GM12878 (cell line): ENCODE results near the gene CLDN7. TPM values are rescaled to one million over a fixed set of nuclear protein-coding genes. Genes with fewer than 3 reads are reported as not detected.

ENCODE experiments used
- ATAC-seq: fragments of 200-7000 bp; cut with Tn5 transposase; 3 replicates; pipeline ENCODE4 v1.9.1; 2020; ENCODE audit warnings: mild to moderate bottlenecking, moderate library complexity
- BruUV-seq: library from RNA; stranded (reverse); fragments of 400-500 nt; replicated peaks from 2 replicates; lab custom pipeline; 2021; lab: Mats Ljungman, UMichigan
- CTCF ChIA-PET: fragments of 300-600 bp; sonication (Branson Sonifier 250); formaldehyde crosslinking; extraction: SDS; loops from one replicate; lab custom pipeline; 2021; ENCODE audit warnings: inconsistent platforms; lab: Yijun Ruan, JAX
- POLR2A ChIA-PET: fragments of 350-600 bp; formaldehyde crosslinking; extraction: SDS; loops from one replicate; lab custom pipeline; 2021; ENCODE audit warnings: inconsistent platforms; lab: Charles Lee
- RAD21 ChIA-PET: fragments of 300-600 bp; sonication (Branson Sonifier 250); formaldehyde crosslinking; loops from one replicate; lab custom pipeline; 2023; ENCODE audit warnings: antibody characterized with exemption; ENCODE audit not compliant: unreplicated experiment; lab: Charles Lee
- SMC1A ChIA-PET: fragments of 300-600 bp; sonication (Branson Sonifier 250); formaldehyde crosslinking; loops from one replicate; lab custom pipeline; 2023; ENCODE audit not compliant: unreplicated experiment, uncharacterized antibody; lab: Charles Lee
- DNase-seq: peaks from one replicate; pipeline ENCODE4 v3.0.0-alpha.2; 2011; ENCODE audit warnings: low read depth, low spot score
- FAIRE-seq: peaks from 3 replicates; lab custom pipeline; 2011; peaks lifted over from hg19 to GRCh38; lab: Jason Lieb, UNC
- H2AFZ ChIP-seq: 2 replicates; pipeline ENCODE4 v1.6.0; 2011; ENCODE audit warnings: low read depth, low read length, control low read depth; ENCODE audit not compliant: control insufficient read depth
- H3K27ac ChIP-seq: 2 replicates; pipeline ENCODE4 v1.5.1; 2011; ENCODE audit warnings: control low read depth; ENCODE audit not compliant: control insufficient read depth, insufficient read depth
- H3K27me3 ChIP-seq, 2 experiments: replicated peaks in 1 of 2; 2 replicates each; pipeline versions ENCODE4 v1.6.0 to v1.6.1; 2011; ENCODE audit warnings: low read length in 1 of 2; ENCODE audit not compliant: control insufficient read depth in 2 of 2, insufficient read depth in 2 of 2
- H3K36me3 ChIP-seq, 2 experiments: 2 replicates each; pipeline ENCODE4 v1.5.1; 2011; ENCODE audit warnings: low read length in 1 of 2; ENCODE audit not compliant: control insufficient read depth in 2 of 2, insufficient read depth in 2 of 2
- H3K4me1 ChIP-seq: 2 replicates; pipeline ENCODE4 v1.6.1; 2011; ENCODE audit warnings: mild to moderate bottlenecking, low read length, moderate library complexity, mixed read lengths; ENCODE audit not compliant: control insufficient read depth, insufficient read depth
- H3K4me2 ChIP-seq: 2 replicates; pipeline ENCODE4 v1.6.0; 2011; ENCODE audit warnings: control low read depth; ENCODE audit not compliant: control insufficient read depth, insufficient read depth
- H3K4me3 ChIP-seq: fragments of 200-600 bp; sonication (generic); 2 replicates; pipeline ENCODE4 v1.5.1; 2016
- H3K79me2 ChIP-seq: 2 replicates; pipeline ENCODE4 v1.6.0; 2011; ENCODE audit warnings: low read length; ENCODE audit not compliant: control insufficient read depth, insufficient read depth
- H3K9ac ChIP-seq: 2 replicates; pipeline ENCODE4 v1.8.0; 2011; ENCODE audit warnings: low read length, control low read depth, mixed read lengths; ENCODE audit not compliant: control insufficient read depth, insufficient read depth
- H3K9me3 ChIP-seq: replicated peaks from 3 replicates; pipeline ENCODE4 v1.5.1; 2011; ENCODE audit warnings: mild to moderate bottlenecking, low read length; ENCODE audit not compliant: control insufficient read depth, insufficient read depth
- H4K20me1 ChIP-seq: 2 replicates; pipeline ENCODE4 v1.6.0; 2011; ENCODE audit not compliant: control insufficient read depth, insufficient read depth
- MAX ChIP-seq: IDR thresholded peaks from 2 replicates; pipeline ENCODE4 v1.6.1; 2012; ENCODE audit warnings: low read depth, low read length, improper control_type of control experiment
- NKRF ChIP-seq: fragments of 450-650 bp; conservative IDR thresholded peaks from 2 replicates; pipeline ENCODE4 v1.6.1; 2017; ENCODE audit warnings: mild to moderate bottlenecking, moderate library complexity
- PBX3 ChIP-seq: IDR thresholded peaks from 2 replicates; pipeline ENCODE4 v1.6.1; 2011; ENCODE audit warnings: mild to moderate bottlenecking, low read depth, low read length, moderate library complexity; ENCODE audit not compliant: insufficient replicate concordance
- SP1 ChIP-seq: IDR thresholded peaks from one replicate; pipeline ENCODE4 v1.6.1; 2011; ENCODE audit warnings: low read depth, low read length
- TAF1 ChIP-seq: IDR thresholded peaks from 2 replicates; pipeline ENCODE4 v1.6.1; 2011; ENCODE audit warnings: mild to moderate bottlenecking, low read depth, low read length, borderline replicate concordance
- WGBS: methylation state at CpG from one replicate; pipeline ENCODE4 v1.1.6; 2016; ENCODE audit warnings: low lambda C conversion rate; ENCODE audit not compliant: insufficient replicate concordance, insufficient coverage; ENCODE audit errors: missing lambda C conversion rate; 5-methylcytosine and 5-hydroxymethylcytosine counted together
- in situ Hi-C: fragments of 300-500 bp; cut with MboI; formaldehyde crosslinking; loops from 9 replicates; pipeline ENCODE4 v1.14.3; 2018; ENCODE audit warnings: mixed read lengths
- intact Hi-C: fragments of 100-400 bp; cut with micrococcal nuclease; formaldehyde crosslinking; loops from one replicate; pipeline ENCODE4 v1.14.2; 2022; ENCODE audit not compliant: unreplicated experiment
- polyA plus RNA-seq, 11 experiments: library from polyadenylated mRNA; depleted of rRNA in 4 of 11; unstranded in 6 of 11; stranded (reverse) in 5 of 11; fragments of >200 nt; fragmentation: Nextera tagmentation in 4 of 11; fragmentation: Illumina TruSeq in 1 of 11; extraction: Ambion mirVana in 4 of 11; extraction: Trizol in 1 of 11; gene quantifications; 1 replicate in 1 of 11; 2 replicates in 10 of 11; pipeline versions ENCODE4 v1.2.1 to v1.2.3, GENCODE V29; 2011 to 2016; ENCODE audit warnings: inconsistent platforms in 2 of 11, missing spikeins in 2 of 11, low read depth in 1 of 11
- total RNA-seq, 4 experiments: library from RNA; depleted of rRNA in 3 of 4; stranded (reverse); fragments of >200 nt in 3 of 4; fragmentation: Illumina TruSeq in 1 of 4; extraction: Trizol in 1 of 4; gene quantifications; 2 replicates each; pipeline versions ENCODE4 v1.2.1 to v1.2.3, GENCODE V29; 2013 to 2021
- TF ChIP-seq, protein P1 (sequence below): fragments of 450-650 bp; IDR thresholded peaks from 2 replicates; pipeline ENCODE4 v1.6.1; 2016; ENCODE audit warnings: mild to moderate bottlenecking

CLDN7 gene
- total and polyA plus RNA-seq, 10 of the 15 experiments (the other 5 are each of a cell fraction or from before 2014, with no cell fraction given), result 0.19 to 1.3 (median 0.36) TPM; not detected in 5

DNA sequence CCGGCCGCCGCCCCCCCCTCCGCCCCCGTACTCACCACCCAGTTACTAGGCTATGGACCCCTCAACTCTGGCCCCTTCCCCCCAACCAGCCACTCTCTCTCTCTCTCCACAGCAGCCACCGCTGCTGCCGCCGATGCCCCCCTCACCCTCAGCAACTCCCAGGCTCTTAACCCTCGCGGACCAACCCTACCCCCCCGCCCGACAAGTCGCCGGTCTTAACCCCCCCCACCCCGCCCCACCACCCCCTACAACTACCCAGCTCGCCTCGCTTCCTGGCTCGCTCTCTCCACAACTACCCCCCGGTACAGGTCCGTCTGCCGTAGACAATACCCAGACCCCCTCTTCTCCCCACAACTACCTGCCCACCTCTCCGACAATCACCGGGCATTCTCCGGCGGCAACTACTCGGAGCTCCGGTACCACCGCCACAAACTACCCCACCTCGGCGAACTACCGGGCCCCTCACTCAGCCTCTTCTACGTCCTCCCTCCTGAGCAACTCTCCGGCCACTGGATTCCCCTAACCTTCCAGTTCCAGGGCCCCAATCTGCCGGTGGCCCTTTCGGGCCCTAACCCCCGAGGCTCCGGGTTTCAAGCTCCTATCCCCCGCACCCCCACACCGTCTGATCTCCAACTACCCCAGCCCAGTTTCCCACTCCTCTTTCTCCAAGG lies 23.7 kb downstream of the CLDN7 start:
- Histone ChIP-seq H3K9ac (peak overlapping the region; percentile 95), H3K27me3 (no peaks in the 10 kb centered on the region), H3K79me2 (peaks cover 56% of the 10 kb centered on the region), H3K4me1 (peaks cover 29% of the 10 kb centered on the region), H2AFZ (no peak overlapping the region), H3K27ac (peak overlapping the region; percentile 87), H3K36me3 (peaks cover 9 to 14% of the 10 kb centered on the region in 2 experiments), H4K20me1 (no peaks in the 10 kb centered on the region), H3K4me3 (peak overlapping the region; percentile 96), H3K9me3 (no peaks in the 10 kb centered on the region), H3K4me2 (0 out of 2 replicates have a peak overlapping the region, but pooled peaks have one; percentile 0)
- RAD21 ChIA-PET, result interaction anchor here (0.7 to 6.3 kb wide), 8 partner anchors 11 to 198 kb away, joined by 3 to 51 read pairs (median 5); partner anchors contain the start of genes ACADVL, CTDNEP1, DLG4 and ELP5
- intact Hi-C loops, result loop anchor here (2.0 kb wide), 1 partner anchor 24 kb away; no protein-coding TSS in a partner anchor
- CTCF ChIA-PET, result interaction anchor here (0.6 to 6.0 kb wide), 7 partner anchors 11 to 449 kb away, joined by 3 to 70 read pairs (median 4); partner anchors contain the start of genes ACADVL, DLG4 and WRAP53
- in situ Hi-C loops, result no loop called here
- DNase-seq (no peak), FAIRE-seq (no peak), ATAC-seq (no peak)
- TF ChIP-seq TAF1 (0 out of 2 replicates have a peak, but pooled peaks have one; percentile 10), PBX3 (no peak), SP1 (no peak), MAX (no peak), NKRF (peak; percentile 16; the same call in 1 of the 2 replicates)
- TF ChIP-seq, protein P1, sequence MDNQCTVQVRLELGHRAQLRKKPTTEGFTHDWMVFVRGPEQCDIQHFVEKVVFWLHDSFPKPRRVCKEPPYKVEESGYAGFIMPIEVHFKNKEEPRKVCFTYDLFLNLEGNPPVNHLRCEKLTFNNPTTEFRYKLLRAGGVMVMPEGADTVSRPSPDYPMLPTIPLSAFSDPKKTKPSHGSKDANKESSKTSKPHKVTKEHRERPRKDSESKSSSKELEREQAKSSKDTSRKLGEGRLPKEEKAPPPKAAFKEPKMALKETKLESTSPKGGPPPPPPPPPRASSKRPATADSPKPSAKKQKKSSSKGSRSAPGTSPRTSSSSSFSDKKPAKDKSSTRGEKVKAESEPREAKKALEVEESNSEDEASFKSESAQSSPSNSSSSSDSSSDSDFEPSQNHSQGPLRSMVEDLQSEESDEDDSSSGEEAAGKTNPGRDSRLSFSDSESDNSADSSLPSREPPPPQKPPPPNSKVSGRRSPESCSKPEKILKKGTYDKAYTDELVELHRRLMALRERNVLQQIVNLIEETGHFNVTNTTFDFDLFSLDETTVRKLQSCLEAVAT, result peak; percentile 71
- BruUV-seq, result no TSS peak
- WGBS, result under 1% methylated on average over 25 of the region's 39 CpGs
- SMC1A ChIA-PET, result interaction anchor here (1.2 to 2.0 kb wide), 2 partner anchors 11 to 19 kb away, joined by 3 to 4 read pairs; partner anchors contain the start of genes ACADVL and DLG4
- POLR2A ChIA-PET, result interaction anchor here (0.6 to 7.3 kb wide), 6 partner anchors 12 to 1728 kb away, joined by 3 to 99 read pairs (median 8); partner anchors contain the start of genes ACADVL, CTDNEP1, CYB5D1 and DLG4
